Measurements from ENCODE around the gene GPATCH1. TPM values are rescaled to one million over a fixed set of nuclear protein-coding genes. Genes with fewer than 3 reads are reported as not detected.
"Not testable (repeated sequence)": the region's sequence is repeated elsewhere in the genome, so short reads cannot be mapped to it uniquely, and the experiment has no call there.

The GPATCH1 gene
- total RNA-seq, 1 donor from 2014 or later, result 15.6 TPM

DNA sequence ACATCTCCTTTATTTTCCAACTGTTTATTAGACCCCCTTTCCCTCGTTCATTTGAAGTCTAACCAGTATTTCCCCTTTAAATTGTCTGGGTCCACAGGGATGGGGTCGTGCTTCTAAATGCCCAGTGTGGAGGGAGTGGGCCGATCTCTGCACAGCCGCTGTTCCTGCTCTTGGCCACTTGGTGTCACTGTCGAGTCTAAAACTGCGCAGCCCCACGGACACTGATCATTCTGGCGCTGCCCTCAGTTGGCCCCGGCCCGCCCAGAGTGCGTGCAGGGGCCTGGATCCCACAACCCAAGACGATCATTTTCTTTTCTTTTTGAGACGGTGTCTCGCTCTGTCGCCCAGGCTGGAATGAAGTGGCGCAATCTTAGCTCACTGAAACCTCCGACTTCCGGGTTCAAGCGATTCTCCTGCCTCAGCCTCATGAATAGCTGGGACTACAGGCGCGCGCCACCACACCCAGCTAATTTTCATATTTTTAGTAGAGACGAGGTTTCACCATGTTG is 63.0 kb downstream of the GPATCH1 start:
- Mint-ChIP-seq H3K9me3 (ENCODE audit: low read depth) (no peaks in the 10 kb centered on the region), H3K27ac (no peak overlapping the region), H3K27me3 (peaks cover 7% of the 10 kb centered on the region), H3K36me3 (ENCODE audit: insufficient read depth) (no peaks in the 10 kb centered on the region), H3K4me3 (ENCODE audit: low read depth) (no peak overlapping the region), H3K4me1 (ENCODE audit: low read depth) (no peaks in the 10 kb centered on the region)
- TF ChIP-seq, protein P1, sequence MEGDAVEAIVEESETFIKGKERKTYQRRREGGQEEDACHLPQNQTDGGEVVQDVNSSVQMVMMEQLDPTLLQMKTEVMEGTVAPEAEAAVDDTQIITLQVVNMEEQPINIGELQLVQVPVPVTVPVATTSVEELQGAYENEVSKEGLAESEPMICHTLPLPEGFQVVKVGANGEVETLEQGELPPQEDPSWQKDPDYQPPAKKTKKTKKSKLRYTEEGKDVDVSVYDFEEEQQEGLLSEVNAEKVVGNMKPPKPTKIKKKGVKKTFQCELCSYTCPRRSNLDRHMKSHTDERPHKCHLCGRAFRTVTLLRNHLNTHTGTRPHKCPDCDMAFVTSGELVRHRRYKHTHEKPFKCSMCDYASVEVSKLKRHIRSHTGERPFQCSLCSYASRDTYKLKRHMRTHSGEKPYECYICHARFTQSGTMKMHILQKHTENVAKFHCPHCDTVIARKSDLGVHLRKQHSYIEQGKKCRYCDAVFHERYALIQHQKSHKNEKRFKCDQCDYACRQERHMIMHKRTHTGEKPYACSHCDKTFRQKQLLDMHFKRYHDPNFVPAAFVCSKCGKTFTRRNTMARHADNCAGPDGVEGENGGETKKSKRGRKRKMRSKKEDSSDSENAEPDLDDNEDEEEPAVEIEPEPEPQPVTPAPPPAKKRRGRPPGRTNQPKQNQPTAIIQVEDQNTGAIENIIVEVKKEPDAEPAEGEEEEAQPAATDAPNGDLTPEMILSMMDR (IDR thresholded peaks at IDR 0.05; ENCODE audit: unreplicated experiment), result peak; percentile 88
- DNase-seq (ENCODE audit: low spot score, unreplicated experiment), result peak; percentile 56

DNA sequence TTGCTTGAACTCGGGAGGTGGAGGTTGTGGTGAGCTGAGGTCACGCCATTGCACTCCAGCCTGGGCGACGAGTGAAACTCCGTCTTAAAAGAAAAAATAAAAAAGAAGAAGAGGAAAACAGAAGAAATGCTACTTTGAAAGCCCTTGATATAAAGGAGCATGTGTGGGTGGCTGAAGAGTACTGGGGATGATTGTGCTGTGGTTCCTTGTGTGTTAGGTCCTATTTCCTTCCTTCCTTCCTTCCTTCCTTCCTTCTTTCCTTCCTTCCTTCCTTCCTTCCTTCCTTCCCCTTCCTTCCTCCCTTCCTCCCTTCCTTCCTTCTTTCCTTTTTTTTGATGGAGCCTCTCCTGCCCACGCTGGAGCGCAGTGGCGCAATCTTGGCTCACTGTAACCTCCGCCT is 65.2 kb downstream of the GPATCH1 start:
- H3K9me3 Mint-ChIP-seq (ENCODE audit: low read depth), result no peaks in the 10 kb centered on the region
- no peaks in the 10 kb centered on the region for H3K4me1 Mint-ChIP-seq (ENCODE audit: low read depth)
- H3K27me3 Mint-ChIP-seq, result peaks cover 7% of the 10 kb centered on the region
- no peak overlapping the region for H3K4me3 Mint-ChIP-seq (ENCODE audit: low read depth)
- H3K27ac Mint-ChIP-seq, result no peak overlapping the region
- DNase-seq (ENCODE audit: low spot score, unreplicated experiment), result no peak
- H3K36me3 Mint-ChIP-seq (ENCODE audit: insufficient read depth), result no peaks in the 10 kb centered on the region
- TF ChIP-seq, protein P1 (IDR thresholded peaks at IDR 0.05; ENCODE audit: unreplicated experiment), result no peak

DNA sequence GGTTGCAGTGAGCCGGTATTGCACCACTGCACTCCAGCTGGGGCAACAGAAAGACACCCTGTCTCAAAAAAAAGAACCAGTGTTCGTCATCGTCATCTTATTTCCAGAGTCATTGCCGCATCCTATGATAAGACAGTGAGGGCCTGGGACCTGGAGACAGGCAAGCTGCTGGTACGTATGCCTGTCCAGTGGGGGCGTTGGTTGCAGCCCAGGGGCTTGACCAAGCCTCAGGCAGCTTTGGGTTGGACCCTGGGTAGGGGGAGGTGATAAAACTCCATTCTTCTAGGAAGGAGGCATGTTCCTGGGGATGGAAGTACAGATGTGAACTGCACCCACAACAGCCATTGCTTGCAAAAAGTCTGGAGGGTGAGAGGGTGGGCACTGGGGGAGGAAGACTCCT is 66.6 kb downstream of the GPATCH1 start:
- TF ChIP-seq, protein P1 (IDR thresholded peaks at IDR 0.05; ENCODE audit: unreplicated experiment), result no peak
- DNase-seq (ENCODE audit: low spot score, unreplicated experiment), result no peak
- Mint-ChIP-seq H3K4me3 (ENCODE audit: low read depth) (no peak overlapping the region), H3K27ac (no peak overlapping the region), H3K27me3 (peaks cover 3% of the 10 kb centered on the region), H3K4me1 (ENCODE audit: low read depth) (no peaks in the 10 kb centered on the region), H3K36me3 (ENCODE audit: insufficient read depth) (no peaks in the 10 kb centered on the region), H3K9me3 (ENCODE audit: low read depth) (no peaks in the 10 kb centered on the region)

DNA sequence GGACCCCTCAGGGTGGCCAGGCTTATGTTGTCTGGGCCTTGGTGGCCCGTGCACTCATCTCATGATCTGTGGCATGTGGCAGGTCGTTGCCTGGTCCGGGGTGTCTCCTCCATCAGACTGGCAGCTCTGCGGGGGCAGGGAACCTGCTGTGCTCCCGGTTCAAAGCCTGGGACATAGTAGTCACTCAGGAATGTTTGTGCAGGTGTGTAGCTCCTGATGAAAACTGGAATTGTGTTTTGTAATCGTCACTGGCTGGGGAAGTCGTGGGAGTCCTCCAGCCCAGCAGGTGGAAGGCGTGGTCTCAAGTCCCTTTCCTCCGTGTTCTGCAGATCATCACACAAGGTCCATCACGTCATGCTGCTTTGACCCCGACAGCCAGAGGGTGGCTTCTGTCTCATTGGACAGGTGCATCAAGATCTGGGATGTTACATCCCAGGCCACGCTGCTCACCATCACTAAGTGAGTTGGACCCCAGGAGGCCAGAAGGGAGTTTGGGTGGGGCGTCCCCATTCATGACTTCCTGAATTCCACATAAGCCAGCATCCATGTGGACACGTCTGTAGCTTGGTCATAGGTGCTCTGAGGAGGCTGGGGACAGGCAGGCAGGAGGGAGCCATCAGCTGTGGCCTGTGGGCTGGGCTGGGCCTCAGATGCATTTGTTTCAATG is 70.0 kb downstream of the GPATCH1 start:
- Mint-ChIP-seq H3K4me1 (ENCODE audit: low read depth) (no peaks in the 10 kb centered on the region), H3K36me3 (ENCODE audit: insufficient read depth) (no peaks in the 10 kb centered on the region), H3K4me3 (ENCODE audit: low read depth) (no peak overlapping the region), H3K27ac (no peak overlapping the region), H3K27me3 (peaks cover 3% of the 10 kb centered on the region), H3K9me3 (ENCODE audit: low read depth) (no peaks in the 10 kb centered on the region)
- TF ChIP-seq, protein P1 (IDR thresholded peaks at IDR 0.05; ENCODE audit: unreplicated experiment), result no peak
- no peak for DNase-seq (ENCODE audit: low spot score, unreplicated experiment)

DNA sequence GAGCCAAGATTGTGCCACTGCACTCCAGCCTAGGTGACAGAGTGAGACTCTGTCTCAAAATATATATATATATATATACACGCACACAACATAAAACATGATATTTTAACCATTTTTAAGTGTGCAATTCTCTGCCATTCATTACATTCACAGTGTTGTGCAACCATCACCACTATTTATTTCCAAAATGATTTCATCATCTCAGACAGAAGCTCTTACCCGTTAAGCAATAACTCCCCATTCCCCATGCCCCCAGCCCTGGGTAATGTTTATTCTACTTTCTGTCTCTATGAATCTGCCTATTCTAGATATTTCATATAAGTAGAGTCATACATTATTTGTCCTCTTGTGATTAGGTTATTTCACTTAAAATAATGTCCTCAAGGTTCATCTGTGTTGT is 71.2 kb downstream of the GPATCH1 start:
- TF ChIP-seq, protein P1 (IDR thresholded peaks at IDR 0.05; ENCODE audit: unreplicated experiment), result no peak
- Mint-ChIP-seq H3K4me1 (ENCODE audit: low read depth) (no peaks in the 10 kb centered on the region), H3K9me3 (ENCODE audit: low read depth) (no peaks in the 10 kb centered on the region), H3K27ac (no peak overlapping the region), H3K4me3 (ENCODE audit: low read depth) (no peak overlapping the region), H3K36me3 (ENCODE audit: insufficient read depth) (no peaks in the 10 kb centered on the region), H3K27me3 (peaks cover 3% of the 10 kb centered on the region)
- no peak for DNase-seq (ENCODE audit: low spot score, unreplicated experiment)

DNA sequence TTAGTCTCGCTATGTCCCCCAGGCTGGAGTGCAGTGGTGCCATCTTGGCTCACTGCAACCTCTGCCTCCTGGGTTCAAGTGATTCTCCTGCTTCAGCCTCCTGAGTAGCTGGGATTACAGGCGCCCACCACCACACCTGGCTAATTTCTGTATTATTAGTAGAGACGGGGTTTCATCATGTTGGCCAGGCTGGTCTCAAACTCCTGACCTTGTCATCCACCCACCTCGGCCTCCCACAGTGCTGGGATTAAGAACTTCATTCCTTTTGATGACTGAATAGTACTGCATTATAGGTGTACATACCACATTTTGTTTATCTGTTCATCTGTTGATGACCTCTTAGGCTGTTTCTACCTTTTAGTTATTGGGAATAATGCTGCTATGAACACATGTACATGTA is 71.6 kb downstream of the GPATCH1 start:
- H3K36me3 Mint-ChIP-seq (ENCODE audit: insufficient read depth); H3K27me3 Mint-ChIP-seq; DNase-seq (ENCODE audit: low spot score, unreplicated experiment); H3K9me3 Mint-ChIP-seq (ENCODE audit: low read depth); H3K4me1 Mint-ChIP-seq (ENCODE audit: low read depth); H3K27ac Mint-ChIP-seq; H3K4me3 Mint-ChIP-seq (ENCODE audit: low read depth): not testable (repeated sequence)

DNA sequence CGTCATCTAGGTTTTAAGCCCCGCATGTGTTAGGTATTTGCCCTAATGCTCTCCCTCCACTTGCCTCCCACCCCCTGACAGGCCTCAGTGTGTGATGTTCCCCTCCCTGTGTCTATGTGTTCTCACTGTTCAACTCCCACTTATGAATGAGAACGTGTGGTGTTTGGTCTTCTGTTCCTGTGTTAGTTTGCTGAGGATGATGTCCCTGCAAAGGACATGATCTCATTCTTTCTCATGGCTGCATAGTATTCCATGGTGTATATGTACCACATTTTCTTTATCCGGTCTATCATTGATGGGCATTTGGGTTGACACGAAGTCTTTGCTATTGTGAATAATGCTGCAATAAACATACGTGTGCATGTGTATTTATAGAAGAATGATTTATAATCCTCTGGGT is 73.3 kb downstream of the GPATCH1 start:
- not testable (repeated sequence) for H3K27me3 Mint-ChIP-seq; H3K9me3 Mint-ChIP-seq (ENCODE audit: low read depth); H3K36me3 Mint-ChIP-seq (ENCODE audit: insufficient read depth); H3K4me1 Mint-ChIP-seq (ENCODE audit: low read depth); DNase-seq (ENCODE audit: low spot score, unreplicated experiment); H3K4me3 Mint-ChIP-seq (ENCODE audit: low read depth); H3K27ac Mint-ChIP-seq

All from progenitor cell of endocrine pancreas (in vitro differentiated cells).